ENCODE data around the gene CFAP20. TPM values are rescaled to one million over a fixed set of nuclear protein-coding genes. Genes with fewer than 3 reads are reported as not detected.

The CFAP20 gene
- total RNA-seq, result 10 to 100 TPM; 18.8 to 24.0 (median 23.3) TPM
- long read RNA-seq, donor 1, transcript CFAP20-201 (6 exons, 1,354 nt), result major isoform, 28 of 31 reads
- long read RNA-seq, donor 1, partial matches to known transcripts, result 1 of 31 reads
- long read RNA-seq, donor 1, other reads (novel, unspliced or antisense), result 2 of 31 reads
- long read RNA-seq, donor 2, transcript CFAP20-201 (6 exons, 1,354 nt), result major isoform, 29 of 30 reads
- long read RNA-seq, donor 2, partial matches to known transcripts, result 0 of 30 reads
- long read RNA-seq, donor 2, other reads (novel, unspliced or antisense), result 0 of 30 reads

DNA sequence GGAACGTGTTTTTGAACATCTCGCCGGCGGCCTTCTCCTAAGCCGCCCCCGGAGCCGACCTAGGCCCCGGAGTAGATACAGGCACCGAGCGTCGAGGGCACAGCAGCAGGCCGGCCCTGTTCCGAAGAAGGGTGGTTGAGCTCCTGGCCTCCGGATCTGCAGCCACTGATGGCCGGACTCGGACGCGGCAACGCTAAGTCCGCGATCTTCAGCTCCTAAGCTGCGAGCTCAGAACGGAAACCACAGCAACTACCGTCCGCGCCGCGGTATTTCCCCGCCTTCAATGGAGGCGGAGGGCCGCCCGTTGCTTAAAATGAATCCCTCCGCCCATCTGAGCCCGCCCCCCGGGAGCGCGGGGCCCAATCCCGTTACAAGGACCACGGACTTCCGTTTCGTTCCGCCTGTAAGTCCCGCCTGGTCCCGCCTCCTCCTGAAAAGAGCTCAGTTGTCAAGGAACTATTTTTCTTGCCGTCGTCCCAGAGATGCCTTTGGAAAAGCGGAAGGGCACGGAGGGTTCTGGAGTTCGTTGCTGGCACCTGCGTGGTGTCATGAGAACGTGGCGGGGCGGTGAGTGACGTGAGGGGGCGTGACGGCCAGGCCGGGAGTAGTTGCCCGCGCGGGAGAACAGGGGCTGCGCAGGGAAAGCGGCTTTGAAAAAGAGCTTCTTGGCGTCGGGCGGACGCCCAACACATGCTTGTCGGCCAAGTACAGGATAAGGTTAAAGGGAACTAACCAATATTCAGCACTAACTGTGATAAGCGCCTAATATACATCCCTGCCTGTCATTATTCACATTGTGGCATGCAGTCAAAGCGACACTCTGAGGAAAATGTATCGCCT lies at the start of gene CFAP20:
TSS of gene CFAP20 (minus strand) at position 285 of the 840 bp plus-strand sequence. CDS start at position 19, 266 bp downstream.
- ATAC-seq (peak; percentile 98), DNase-seq (peak; percentile 98 to 99 (median 98))
- Histone ChIP-seq H3K36me3 (ENCODE audit: low read depth) (peaks cover 4% of the 10 kb centered on the region), H3K9me3 (no peaks in the 10 kb centered on the region), H3K4me1 (ENCODE audit: low read depth) (peaks cover 22% of the 10 kb centered on the region), H3K4me3 (peak within 1 kb of the TSS; percentile 74)
- intact Hi-C loops (cut with DNase I, micrococcal nuclease), result no loop called here
- TF ChIP-seq, protein P1, sequence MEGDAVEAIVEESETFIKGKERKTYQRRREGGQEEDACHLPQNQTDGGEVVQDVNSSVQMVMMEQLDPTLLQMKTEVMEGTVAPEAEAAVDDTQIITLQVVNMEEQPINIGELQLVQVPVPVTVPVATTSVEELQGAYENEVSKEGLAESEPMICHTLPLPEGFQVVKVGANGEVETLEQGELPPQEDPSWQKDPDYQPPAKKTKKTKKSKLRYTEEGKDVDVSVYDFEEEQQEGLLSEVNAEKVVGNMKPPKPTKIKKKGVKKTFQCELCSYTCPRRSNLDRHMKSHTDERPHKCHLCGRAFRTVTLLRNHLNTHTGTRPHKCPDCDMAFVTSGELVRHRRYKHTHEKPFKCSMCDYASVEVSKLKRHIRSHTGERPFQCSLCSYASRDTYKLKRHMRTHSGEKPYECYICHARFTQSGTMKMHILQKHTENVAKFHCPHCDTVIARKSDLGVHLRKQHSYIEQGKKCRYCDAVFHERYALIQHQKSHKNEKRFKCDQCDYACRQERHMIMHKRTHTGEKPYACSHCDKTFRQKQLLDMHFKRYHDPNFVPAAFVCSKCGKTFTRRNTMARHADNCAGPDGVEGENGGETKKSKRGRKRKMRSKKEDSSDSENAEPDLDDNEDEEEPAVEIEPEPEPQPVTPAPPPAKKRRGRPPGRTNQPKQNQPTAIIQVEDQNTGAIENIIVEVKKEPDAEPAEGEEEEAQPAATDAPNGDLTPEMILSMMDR (IDR thresholded peaks at IDR 0.05), result no peak

DNA sequence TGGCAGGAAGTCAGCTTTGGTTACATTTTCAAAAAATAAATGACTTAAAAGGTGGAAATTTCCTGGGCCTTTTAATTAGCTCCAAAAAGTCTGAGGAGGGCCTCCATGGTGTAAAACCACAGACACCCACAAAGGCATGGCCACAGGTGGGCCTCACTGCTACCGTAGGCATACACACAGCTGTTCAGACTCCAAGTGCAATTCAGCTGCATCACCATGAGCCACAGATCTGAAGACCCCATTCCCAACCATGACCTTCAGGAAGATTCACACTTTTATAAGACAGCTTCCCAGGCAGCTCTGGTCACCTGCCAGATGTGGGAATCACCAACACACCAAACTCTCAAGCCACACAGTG lies 48.2 kb upstream of the CFAP20 start:
- TF ChIP-seq, protein P1 (IDR thresholded peaks at IDR 0.05), result no peak
- DNase-seq, result no peak
- no peaks in the 10 kb centered on the region for H3K4me1 ChIP-seq (ENCODE audit: low read depth)
- ATAC-seq, result no peak
- peaks cover 8% of the 10 kb centered on the region for H3K36me3 ChIP-seq (ENCODE audit: low read depth)
- H3K9me3 ChIP-seq, result no peaks in the 10 kb centered on the region
- intact Hi-C loops (cut with DNase I, micrococcal nuclease), result no loop called here
- no peak overlapping the region for H3K4me3 ChIP-seq

- DNase-seq (no peak), ATAC-seq (no peak)
- Histone ChIP-seq H3K4me1 (ENCODE audit: low read depth) (no peaks in the 10 kb centered on the region), H3K9me3 (no peaks in the 10 kb centered on the region), H3K36me3 (ENCODE audit: low read depth) (peaks cover 7% of the 10 kb centered on the region), H3K4me3 (no peak overlapping the region)
- intact Hi-C loops (cut with DNase I, micrococcal nuclease), result no loop called here
- TF ChIP-seq, protein P1 (IDR thresholded peaks at IDR 0.05), result no peak
Measured at GRCh38 chr16:58176608-58177352, 47.6 kb upstream of the CFAP20 start.

GRCh38 chr16:58170223-58170622 lies 41.0 kb upstream of the CFAP20 start:
- Histone ChIP-seq H3K9me3 (no peaks in the 10 kb centered on the region), H3K4me3 (no peak overlapping the region), H3K36me3 (ENCODE audit: low read depth) (peaks cover 18% of the 10 kb centered on the region), H3K4me1 (ENCODE audit: low read depth) (no peaks in the 10 kb centered on the region)
- ATAC-seq (no peak), DNase-seq (no peak)
- intact Hi-C loops (cut with DNase I, micrococcal nuclease), result no loop called here
- TF ChIP-seq, protein P1 (IDR thresholded peaks at IDR 0.05), result no peak

DNA sequence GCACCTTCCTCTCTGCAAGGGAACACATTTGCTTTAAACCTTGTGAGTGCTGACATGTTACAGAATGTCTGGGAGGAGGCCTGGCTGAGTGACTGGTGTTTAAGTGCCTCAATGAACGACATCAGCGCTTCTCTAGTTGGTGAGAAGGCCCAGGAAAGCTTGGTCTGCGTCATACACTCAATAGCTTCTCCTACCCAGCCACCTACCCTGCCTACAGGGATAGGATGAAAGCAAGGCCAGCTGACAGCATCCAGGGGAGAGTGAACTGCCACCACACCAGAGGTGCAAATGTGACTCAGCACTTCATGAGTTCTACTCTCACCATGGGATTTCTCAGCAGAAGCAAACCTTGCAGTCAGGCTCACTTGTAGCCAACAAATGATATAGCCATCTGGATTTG lies 31.7 kb upstream of the CFAP20 start:
- Histone ChIP-seq H3K4me3 (no peak overlapping the region), H3K4me1 (ENCODE audit: low read depth) (no peaks in the 10 kb centered on the region), H3K9me3 (no peaks in the 10 kb centered on the region), H3K36me3 (ENCODE audit: low read depth) (peaks cover 20% of the 10 kb centered on the region)
- DNase-seq, result no peak
- TF ChIP-seq, protein P1 (IDR thresholded peaks at IDR 0.05), result no peak
- ATAC-seq, result no peak
- intact Hi-C loops (cut with DNase I, micrococcal nuclease), result no loop called here

Measured in mucosa of descending colon (tissue), 3 donors.